Psoas muscle (tissue), 8 donors: ENCODE data around the gene ITPR1. TPM values are rescaled to one million over a fixed set of nuclear protein-coding genes. Genes with fewer than 3 reads are reported as not detected.

Experiments
- ATAC-seq, 4 donors: fragments of 200-7000 bp; cut with Tn5 transposase; one replicate each; pipeline ENCODE4 v1.9.1; 2020; ENCODE audit warnings: moderate library complexity in 3 of 4, mild to moderate bottlenecking in 2 of 4
- DNase-seq, 2 donors: peaks; one replicate each; pipeline ENCODE4 v3.0.0-alpha.2; 2020
- H3K27ac ChIP-seq: fragments of 200-600 bp; one replicate; pipeline ENCODE4 v1.8.0; 2022
- H3K27me3 ChIP-seq, 3 donors: fragments of 200-600 bp in 1 of 3; one replicate each; pipeline versions ENCODE4 v1.6.1 to v1.8.0; 2013 to 2022; ENCODE audit warnings: low read length in 2 of 3, mild to moderate bottlenecking in 2 of 3, moderate library complexity in 1 of 3; ENCODE audit not compliant: insufficient read depth in 3 of 3
- H3K36me3 ChIP-seq, 2 donors: fragments of 200-600 bp in 1 of 2; one replicate each; pipeline versions ENCODE4 v1.6.1 to v1.8.0; 2013 to 2022; ENCODE audit warnings: low read depth in 1 of 2, mild to moderate bottlenecking in 1 of 2, moderate library complexity in 1 of 2; ENCODE audit not compliant: insufficient read depth in 1 of 2
- H3K4me1 ChIP-seq: fragments of 200-600 bp; one replicate; pipeline ENCODE4 v1.8.0; 2022
- H3K4me3 ChIP-seq: fragments of 200-600 bp; one replicate; pipeline ENCODE4 v1.8.0; 2022; ENCODE audit warnings: mild to moderate bottlenecking
- H3K9me3 ChIP-seq: fragments of 200-600 bp; one replicate; pipeline ENCODE4 v1.8.0; 2022
- CTCF ChIP-seq: fragments of 200-600 bp; IDR thresholded peaks from one replicate; pipeline ENCODE4 v1.8.0; 2022; ENCODE audit warnings: antibody characterized with exemption
- WGBS, 3 donors: extraction: QIAGEN DNeasy Blood & Tissue Kit; methylation state at CpG; one replicate each; pipeline versions ENCODE4 v1.1.6 to v1.1.7; 2013; 5-methylcytosine and 5-hydroxymethylcytosine counted together
- intact Hi-C, 2 donors: fragments of 100-400 bp; cut with DNase I; formaldehyde crosslinking; loops; one replicate each; pipeline versions ENCODE4 v1.11.0 to v1.14.2; 2022
- polyA plus RNA-seq, 3 donors: library from polyadenylated mRNA; stranded (reverse); fragments of 200-250 nt; gene quantifications; one replicate each; pipeline ENCODE4 v1.2.3, GENCODE V29; 2013
- total RNA-seq, 4 donors: library from RNA; stranded (reverse); fragmentation: NEBNext Ultra II Directional in 2 of 4; extraction: Animal tissue kit (Norgen Biotek cat#: 25700) in 2 of 4; gene quantifications; one replicate each; pipeline versions ENCODE4 v1.2.1 to v1.2.4, GENCODE V29; 2021 to 2023
- donor health status: healthy with polysubstance abuse.
- donor health status: DM: no; HTN: no; CAD: no; lungs with moderate emphysema.
- donor health status: Bipolar disorder and iron deficiency.
- donor health status: healthy.
- donor health status: DM: yes; HTN: yes; CAD: no.
- donor health status: DM: no; HTN: no; CAD: no.
- donor health status: DM: no; HTN: no; CAD: no.
- donor health status: DM: yes; HTN: yes; CAD: no.

ITPR1 gene
- total and polyA plus RNA-seq, 7 donors = 4.4 to 9.2 (median 8.8) TPM

- 81 to 93% (median 81%) methylated on average over 6 of the region's 6 CpGs for WGBS, 3 donors
- DNase-seq = no peak
- Histone ChIP-seq H3K27me3 (no peaks in the 10 kb centered on the region), H3K36me3 (no peaks in the 10 kb centered on the region), H3K4me3 (no peak overlapping the region), H3K27ac (no peak overlapping the region), H3K4me1 (peaks cover 6% of the 10 kb centered on the region), H3K9me3 (no peaks in the 10 kb centered on the region)
- intact Hi-C loops = no loop called here
- no peak for ATAC-seq
- no peak for TF ChIP-seq CTCF
These were observed 236.2 kb downstream of the ITPR1 start for GRCh38 chr3:4729061-4729973.

DNA sequence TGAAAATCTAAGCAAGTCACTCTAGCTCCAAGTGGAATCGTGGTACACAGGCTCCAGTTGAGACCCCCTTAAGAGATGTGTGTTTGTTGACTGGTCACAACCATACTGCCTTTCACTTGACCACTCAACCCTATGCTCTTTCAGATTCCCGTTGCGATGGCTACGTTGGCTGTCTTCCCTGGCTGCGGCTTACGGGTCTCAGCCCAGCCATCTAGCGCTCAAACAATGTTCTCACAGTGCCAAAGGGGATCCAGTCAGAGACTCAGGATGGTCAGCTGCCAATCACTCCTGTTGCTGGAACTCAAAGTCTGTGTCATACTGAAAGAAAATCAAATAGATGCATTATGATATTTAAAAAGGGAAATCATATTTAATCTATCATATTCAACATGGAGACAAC lies 237.6 kb downstream of the ITPR1 start:
- WGBS, 3 donors = 30 to 44% (median 31%) methylated on average over 7 of the region's 7 CpGs
- DNase-seq = peak in 1 of 2 donors; percentile 69
- H3K27ac ChIP-seq = no peak overlapping the region

GRCh38 chr3:4731543-4732111 lies 238.5 kb downstream of the ITPR1 start:
- TF ChIP-seq CTCF = no peak
- intact Hi-C loops = no loop called here
- Histone ChIP-seq H3K36me3 (no peaks in the 10 kb centered on the region), H3K27ac (no peak overlapping the region), H3K4me1 (peaks cover 6% of the 10 kb centered on the region), H3K4me3 (no peak overlapping the region), H3K9me3 (no peaks in the 10 kb centered on the region), H3K27me3 (no peaks in the 10 kb centered on the region)
- ATAC-seq (no peak), DNase-seq (no peak)
- 92 to 95% (median 93%) methylated on average over 6 of the region's 6 CpGs for WGBS, 3 donors

More for the DNA sequence above, 237.6 kb downstream of the ITPR1 start:
- ATAC-seq = peak; percentile 86 to 97 (median 94)
- no peak for TF ChIP-seq CTCF
- Histone ChIP-seq H3K4me3 (peak overlapping the region; percentile 22), H3K9me3 (no peaks in the 10 kb centered on the region), H3K4me1 (peaks cover 6% of the 10 kb centered on the region), H3K27me3 (no peaks in the 10 kb centered on the region), H3K36me3 (no peaks in the 10 kb centered on the region)
- intact Hi-C loops = no loop called here

DNA sequence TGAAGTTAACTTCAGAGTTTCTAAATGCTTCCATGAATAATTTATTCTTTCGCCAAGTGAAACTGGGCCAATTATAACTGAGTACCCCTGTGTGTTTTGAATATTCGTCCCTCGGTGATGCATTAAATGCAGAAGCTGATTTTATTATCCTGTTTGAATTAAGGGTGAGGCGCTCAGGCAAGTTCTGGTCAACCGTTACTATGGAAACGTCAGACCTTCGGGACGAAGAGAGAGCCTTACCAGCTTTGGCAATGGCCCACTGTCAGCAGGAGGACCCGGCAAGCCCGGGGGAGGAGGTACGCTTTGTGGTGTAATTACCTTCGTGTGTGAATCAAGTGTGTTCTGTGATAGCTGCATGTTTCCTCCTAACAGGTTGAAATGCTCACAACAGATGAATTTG lies 239.8 kb downstream of the ITPR1 start:
- H3K27ac ChIP-seq = no peak overlapping the region
- no peak for TF ChIP-seq CTCF
- DNase-seq = no peak
- H3K27me3 ChIP-seq = no peaks in the 10 kb centered on the region
- intact Hi-C loops = no loop called here
- peaks cover 6% of the 10 kb centered on the region for H3K4me1 ChIP-seq
- no peak overlapping the region for H3K4me3 ChIP-seq
- no peaks in the 10 kb centered on the region for H3K36me3 ChIP-seq
- WGBS, 3 donors = 71 to 73% (median 72%) methylated on average over 12 of the region's 12 CpGs
- ATAC-seq = no peak
- H3K9me3 ChIP-seq = no peaks in the 10 kb centered on the region
